GM19239 (cell line): ENCODE results near the gene MPP4.

Experiments
- DNase-seq: peaks from one replicate; pipeline ENCODE4 v3.0.0; 2011; ENCODE audit warnings: low spot score; ENCODE audit not compliant: insufficient read length
- FAIRE-seq: peaks from 2 replicates; lab custom pipeline; 2011; peaks lifted over from hg19 to GRCh38; lab: Jason Lieb, UNC

MPP4 gene

GRCh38 chr2:201633661-201634249 lies 64.7 kb downstream of the MPP4 start:
- DNase-seq (no peak), FAIRE-seq (no peak)

- no peak for DNase-seq
- no peak for FAIRE-seq
Measured at GRCh38 chr2:201631041-201631440, 67.4 kb downstream of the MPP4 start.

- DNase-seq, result no peak
- no peak for FAIRE-seq
Measured at GRCh38 chr2:201630577-201630976, 67.9 kb downstream of the MPP4 start.

- FAIRE-seq, result no peak
- no peak for DNase-seq
Measured at GRCh38 chr2:201628545-201628944, 69.9 kb downstream of the MPP4 start.

- DNase-seq (no peak), FAIRE-seq (no peak)
Measured at GRCh38 chr2:201622306-201622970, 76.0 kb downstream of the MPP4 start.

- DNase-seq (no peak), FAIRE-seq (no peak)
Measured at GRCh38 chr2:201621293-201621999, 77.0 kb downstream of the MPP4 start.

GRCh38 chr2:201618744-201619662 lies 79.4 kb downstream of the MPP4 start:
- DNase-seq, result no peak

GRCh38 chr2:201608021-201608420 lies 90.4 kb downstream of the MPP4 start:
- FAIRE-seq (no peak), DNase-seq (no peak)

More at GRCh38 chr2:201618744-201619662, 79.4 kb downstream of the MPP4 start:
- FAIRE-seq, result no peak

- FAIRE-seq (no peak), DNase-seq (no peak)
Measured at GRCh38 chr2:201607568-201607967, 90.9 kb downstream of the MPP4 start.

- no peak for FAIRE-seq
Measured at GRCh38 chr2:201600906-201601305, 97.5 kb downstream of the MPP4 start.

GRCh38 chr2:201597397-201597796 lies 101.0 kb downstream of the MPP4 start:
- DNase-seq (no peak), FAIRE-seq (no peak)

More at GRCh38 chr2:201600906-201601305, 97.5 kb downstream of the MPP4 start:
- DNase-seq, result no peak
